Hematopoietic multipotent progenitor cell treated with erythropoietin and hydrocortisone succinate and interleukin-3 and kit ligand, for 6 days (in vitro differentiated cells): Measurements from ENCODE around the gene SPACA5.
"Not testable (repeated sequence)": the region's sequence is repeated elsewhere in the genome, so short reads cannot be mapped to it uniquely, and the experiment has no call there.

Source experiments
- DNase-seq: peaks from one replicate; pipeline ENCODE4 v3.0.0-alpha.2; 2015

SPACA5 gene

GRCh38 chrX:48006688-48007087, at the start of gene SPACA5:
Gene SPACA5, plus strand, starts transcription at chrX:48006988. Its CDS starts 815 bp downstream, at chrX:48007803.
- DNase-seq, result not testable (repeated sequence)

- not testable (repeated sequence) for DNase-seq
Observed at GRCh38 chrX:47958206-47958605, 48.6 kb upstream of the SPACA5 start.

- DNase-seq, result peak; percentile 46
Observed at GRCh38 chrX:47958761-47959342, 47.9 kb upstream of the SPACA5 start.

- DNase-seq, result peak; percentile 7
Observed at GRCh38 chrX:47960406-47960805, 46.4 kb upstream of the SPACA5 start.

- not testable (repeated sequence) for DNase-seq
Observed at GRCh38 chrX:47961830-47962229, 45.0 kb upstream of the SPACA5 start.

- not testable (repeated sequence) for DNase-seq
Observed at GRCh38 chrX:47965526-47965925, 41.3 kb upstream of the SPACA5 start.

GRCh38 chrX:47973235-47973634, 33.6 kb upstream of the SPACA5 start:
- no peak for DNase-seq

GRCh38 chrX:47976254-47977151, 30.3 kb upstream of the SPACA5 start:
- DNase-seq, result no peak

GRCh38 chrX:47991263-47992094, 15.3 kb upstream of the SPACA5 start:
- no peak for DNase-seq

GRCh38 chrX:47992095-47992380, 14.8 kb upstream of the SPACA5 start:
- no peak for DNase-seq

GRCh38 chrX:47992669-47993068, 14.1 kb upstream of the SPACA5 start:
- no peak for DNase-seq

- no peak for DNase-seq
Observed at GRCh38 chrX:48001260-48001659, 5.5 kb upstream of the SPACA5 start.

- DNase-seq, result no peak
Observed at GRCh38 chrX:48002319-48002718, 4.5 kb upstream of the SPACA5 start.

- DNase-seq, result no peak
Observed at GRCh38 chrX:48002929-48003328, 3.9 kb upstream of the SPACA5 start.

- DNase-seq, result peak; percentile 9
Observed at GRCh38 chrX:48003367-48003757, 3.4 kb upstream of the SPACA5 start.

GRCh38 chrX:48003758-48004457, 2.9 kb upstream of the SPACA5 start, which contains the start of gene ZNF182:
Gene ZNF182, minus strand, starts transcription at chrX:48003989. Its CDS starts 1,380 bp downstream, at chrX:48002609.
- peak; percentile 96 for DNase-seq

- DNase-seq, result not testable (repeated sequence)
Observed at GRCh38 chrX:48009445-48009960, 2.7 kb downstream of the SPACA5 start.

GRCh38 chrX:48016583-48017310, 10.0 kb downstream of the SPACA5 start:
- DNase-seq, result not testable (repeated sequence)

GRCh38 chrX:48019892-48020291, 13.1 kb downstream of the SPACA5 start:
- not testable (repeated sequence) for DNase-seq

- not testable (repeated sequence) for DNase-seq
Observed at GRCh38 chrX:48020472-48020871, 13.7 kb downstream of the SPACA5 start.

- DNase-seq, result peak; percentile 77
Observed at GRCh38 chrX:48021026-48021900, 14.5 kb downstream of the SPACA5 start.
